GM12872 (cell line): Measurements from ENCODE around the gene MAGI2.

Experiments used
- CTCF ChIP-seq: IDR thresholded peaks from 3 replicates; pipeline ENCODE4 v1.5.1; 2011; ENCODE audit warnings: low read depth, mild to moderate bottlenecking, low read length, moderate library complexity; ENCODE audit not compliant: insufficient read depth

The MAGI2 gene

GRCh38 chr7:78835897-78836296 is 617.6 kb downstream of the MAGI2 start:
- TF ChIP-seq CTCF, result no peak

GRCh38 chr7:78828317-78828716 is 625.1 kb downstream of the MAGI2 start:
- no peak for TF ChIP-seq CTCF

GRCh38 chr7:78803501-78804127 is 649.9 kb downstream of the MAGI2 start:
- no peak for TF ChIP-seq CTCF

GRCh38 chr7:78794101-78794500 is 659.4 kb downstream of the MAGI2 start:
- no peak for TF ChIP-seq CTCF

- TF ChIP-seq CTCF, result no peak
These were observed 660.8 kb downstream of the MAGI2 start for GRCh38 chr7:78792624-78793023.

- no peak for TF ChIP-seq CTCF
These were observed 661.5 kb downstream of the MAGI2 start for GRCh38 chr7:78792006-78792405.

- no peak for TF ChIP-seq CTCF
These were observed 665.0 kb downstream of the MAGI2 start for GRCh38 chr7:78788464-78788863.
